Left ventricle myocardium inferior (tissue), 1 donor: ENCODE measurements around the gene PTPRG. TPM values are rescaled to one million over a fixed set of nuclear protein-coding genes. Genes with fewer than 3 reads are reported as not detected.

Experiments
- DNase-seq: peaks from one replicate; pipeline ENCODE4 v3.0.0-alpha.2; 2020
- H3K27ac ChIP-seq: fragments of 200-600 bp; replicated peaks from 2 replicates; pipeline ENCODE4 v1.8.0; 2021
- H3K27me3 ChIP-seq: fragments of 200-600 bp; 2 replicates; pipeline ENCODE4 v1.8.0; 2021; ENCODE audit warnings: low read depth
- H3K36me3 ChIP-seq: fragments of 200-600 bp; 2 replicates; pipeline ENCODE4 v1.8.0; 2021
- H3K4me1 ChIP-seq: fragments of 200-600 bp; 2 replicates; pipeline ENCODE4 v1.8.0; 2021
- H3K4me3 ChIP-seq: fragments of 200-600 bp; 2 replicates; pipeline ENCODE4 v1.8.0; 2021; ENCODE audit warnings: mild to moderate bottlenecking, moderate library complexity
- H3K9me3 ChIP-seq: fragments of 200-600 bp; replicated peaks from 2 replicates; pipeline ENCODE4 v1.8.0; 2021
- intact Hi-C: fragments of 100-400 bp; cut with micrococcal nuclease; formaldehyde crosslinking; loops from one replicate; pipeline ENCODE4 v1.11.0; 2022
- total RNA-seq: library from RNA; stranded (reverse); fragmentation: NEBNext Ultra II Directional; extraction: Animal tissue kit (Norgen Biotek cat#: 25700); gene quantifications from one replicate; pipeline ENCODE4 v1.2.1, GENCODE V29; 2021
- TF ChIP-seq, protein P1 (sequence below): fragments of 200-600 bp; IDR thresholded peaks from 2 replicates; pipeline ENCODE4 v1.8.0; 2021; ENCODE audit warnings: antibody characterized with exemption, mild to moderate bottlenecking, borderline replicate concordance
- donor health status: DM: no; HTN: yes; CAD: no; lungs with severe emphysema.

Gene PTPRG
- total RNA-seq, 1 donor from 2014 or later, result 29.6 TPM

DNA sequence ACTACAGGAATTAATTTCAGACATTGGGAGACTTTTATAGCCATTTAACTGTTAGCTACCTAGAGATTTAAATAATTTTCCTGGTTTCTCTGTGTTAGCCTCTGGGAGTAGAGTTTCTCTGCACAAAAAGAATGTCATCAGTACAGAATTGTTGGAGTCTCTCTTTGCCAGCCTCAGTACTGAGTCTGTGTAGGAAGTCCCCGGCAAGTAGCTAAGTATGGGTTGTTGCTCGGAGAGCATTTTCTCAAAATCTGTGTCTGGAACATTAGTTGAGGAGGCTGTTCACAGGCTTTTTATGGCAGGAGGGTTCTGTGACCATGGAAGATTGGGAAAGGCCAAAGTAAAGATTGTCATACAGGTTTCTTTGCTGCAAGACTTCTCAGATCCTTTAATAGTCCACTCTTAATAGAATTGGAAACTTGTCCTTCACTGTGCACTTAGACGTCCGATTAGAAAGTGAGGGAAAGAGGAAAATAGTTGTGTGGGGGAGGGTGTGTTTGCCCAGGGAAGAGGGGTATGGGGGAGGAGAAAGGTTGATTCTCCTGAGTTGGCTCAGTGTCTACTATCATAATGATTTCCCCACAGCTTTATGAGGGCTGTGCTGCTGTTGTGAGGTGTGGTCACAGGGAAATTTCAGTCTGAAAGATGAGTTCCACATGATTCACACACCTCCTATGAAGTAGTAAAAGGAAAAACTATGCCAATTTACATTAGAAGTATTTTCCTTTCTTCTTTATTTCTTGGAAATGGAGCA is 207.1 kb downstream of the PTPRG start:
- Histone ChIP-seq H3K4me1 (peaks cover 62% of the 10 kb centered on the region), H3K9me3 (no peaks in the 10 kb centered on the region)
- intact Hi-C loops, result no loop called here

DNA sequence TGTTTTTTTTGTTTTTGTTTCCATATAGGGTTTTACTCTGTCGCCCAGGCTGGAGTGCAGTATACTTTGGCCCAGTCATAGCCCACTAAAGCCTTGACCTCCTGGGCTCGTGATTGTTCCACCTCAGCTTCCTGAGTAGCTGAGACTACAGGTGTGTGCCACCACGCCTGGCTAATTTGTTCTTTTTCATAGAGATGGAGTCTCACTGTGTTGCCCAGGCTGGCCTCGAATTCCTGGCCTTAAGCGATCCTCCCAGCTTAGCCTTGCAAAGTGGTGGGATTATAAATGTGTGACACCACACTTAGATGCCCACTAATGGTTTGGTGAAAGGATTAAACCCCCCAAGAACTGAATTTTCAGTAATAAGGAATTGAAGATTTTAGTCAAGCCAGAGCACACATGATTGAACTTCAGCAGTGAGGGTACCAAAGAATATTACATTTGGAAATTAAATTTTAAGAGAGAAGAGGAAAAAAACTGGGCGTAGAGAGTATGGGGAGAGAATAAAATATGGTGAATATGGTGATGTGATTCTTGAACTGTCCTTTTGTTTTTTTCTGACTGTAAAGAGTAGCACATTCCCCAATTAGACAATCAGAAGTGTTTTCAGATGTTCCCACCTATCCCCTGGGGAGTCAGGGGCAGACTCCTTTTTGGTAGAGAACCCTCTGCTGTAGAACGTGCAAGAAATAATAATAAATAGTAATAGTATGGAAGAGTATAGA is 208.1 kb downstream of the PTPRG start:
- Histone ChIP-seq H3K36me3 (no peaks in the 10 kb centered on the region), H3K4me3 (no peak overlapping the region), H3K27ac (no peak overlapping the region), H3K4me1 (peaks cover 68% of the 10 kb centered on the region), H3K27me3 (no peaks in the 10 kb centered on the region), H3K9me3 (no peaks in the 10 kb centered on the region)
- TF ChIP-seq, protein P1, sequence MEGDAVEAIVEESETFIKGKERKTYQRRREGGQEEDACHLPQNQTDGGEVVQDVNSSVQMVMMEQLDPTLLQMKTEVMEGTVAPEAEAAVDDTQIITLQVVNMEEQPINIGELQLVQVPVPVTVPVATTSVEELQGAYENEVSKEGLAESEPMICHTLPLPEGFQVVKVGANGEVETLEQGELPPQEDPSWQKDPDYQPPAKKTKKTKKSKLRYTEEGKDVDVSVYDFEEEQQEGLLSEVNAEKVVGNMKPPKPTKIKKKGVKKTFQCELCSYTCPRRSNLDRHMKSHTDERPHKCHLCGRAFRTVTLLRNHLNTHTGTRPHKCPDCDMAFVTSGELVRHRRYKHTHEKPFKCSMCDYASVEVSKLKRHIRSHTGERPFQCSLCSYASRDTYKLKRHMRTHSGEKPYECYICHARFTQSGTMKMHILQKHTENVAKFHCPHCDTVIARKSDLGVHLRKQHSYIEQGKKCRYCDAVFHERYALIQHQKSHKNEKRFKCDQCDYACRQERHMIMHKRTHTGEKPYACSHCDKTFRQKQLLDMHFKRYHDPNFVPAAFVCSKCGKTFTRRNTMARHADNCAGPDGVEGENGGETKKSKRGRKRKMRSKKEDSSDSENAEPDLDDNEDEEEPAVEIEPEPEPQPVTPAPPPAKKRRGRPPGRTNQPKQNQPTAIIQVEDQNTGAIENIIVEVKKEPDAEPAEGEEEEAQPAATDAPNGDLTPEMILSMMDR, result no peak
- DNase-seq, result no peak
- intact Hi-C loops, result no loop called here

More for the DNA sequence above, 207.1 kb downstream of the PTPRG start:
- TF ChIP-seq, protein P1, result no peak
- Histone ChIP-seq H3K27ac (no peak overlapping the region), H3K4me3 (no peak overlapping the region), H3K36me3 (no peaks in the 10 kb centered on the region), H3K27me3 (no peaks in the 10 kb centered on the region)
- no peak for DNase-seq

DNA sequence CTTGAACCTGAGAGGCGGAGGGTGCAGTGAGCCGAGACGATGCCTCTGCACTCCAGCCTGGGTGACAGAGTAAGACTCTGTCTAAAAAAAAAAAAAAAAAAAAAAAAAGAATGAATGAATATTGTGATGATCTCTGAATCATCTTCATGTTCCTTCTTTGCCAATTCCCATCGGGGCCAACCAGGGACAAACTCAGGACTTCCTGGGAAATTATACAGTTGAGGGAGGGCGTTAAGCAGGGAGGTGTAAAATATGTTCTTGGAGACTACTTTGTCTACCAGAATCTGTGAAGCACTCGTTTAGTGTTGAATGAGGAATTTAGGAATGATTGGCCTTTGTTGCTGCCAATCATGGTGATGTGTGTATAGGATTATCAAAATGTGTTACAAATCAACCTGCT is 210.6 kb downstream of the PTPRG start:
- TF ChIP-seq, protein P1, result no peak
- no peaks in the 10 kb centered on the region for H3K36me3 ChIP-seq
- intact Hi-C loops, result no loop called here
- no peak overlapping the region for H3K4me3 ChIP-seq
- peaks cover 69% of the 10 kb centered on the region for H3K4me1 ChIP-seq
- no peak overlapping the region for H3K27ac ChIP-seq
- no peaks in the 10 kb centered on the region for H3K9me3 ChIP-seq
- no peak for DNase-seq
- H3K27me3 ChIP-seq, result no peaks in the 10 kb centered on the region

DNA sequence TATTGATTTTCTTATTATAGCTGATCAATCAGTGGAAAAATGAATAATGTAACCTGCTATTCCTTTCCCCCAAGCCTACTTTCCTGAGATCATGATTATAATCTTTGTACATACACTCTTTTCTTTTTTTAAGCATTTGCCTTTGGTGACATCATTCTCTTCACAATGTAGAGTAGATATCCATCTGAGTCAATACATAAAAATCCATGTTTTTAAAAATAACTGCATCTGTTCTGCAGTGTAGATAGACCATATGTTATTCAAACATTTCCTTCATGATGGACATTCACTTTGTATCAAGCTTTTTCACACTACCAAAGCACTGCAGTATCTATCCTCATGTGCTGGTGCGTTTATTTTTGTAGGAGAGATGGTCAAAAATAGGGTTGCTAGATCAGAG is 211.1 kb downstream of the PTPRG start:
- Histone ChIP-seq H3K27ac (no peak overlapping the region), H3K4me1 (peaks cover 72% of the 10 kb centered on the region), H3K4me3 (no peak overlapping the region), H3K36me3 (no peaks in the 10 kb centered on the region), H3K9me3 (no peaks in the 10 kb centered on the region), H3K27me3 (no peaks in the 10 kb centered on the region)
- intact Hi-C loops, result no loop called here
- DNase-seq, result no peak
- TF ChIP-seq, protein P1, result no peak

DNA sequence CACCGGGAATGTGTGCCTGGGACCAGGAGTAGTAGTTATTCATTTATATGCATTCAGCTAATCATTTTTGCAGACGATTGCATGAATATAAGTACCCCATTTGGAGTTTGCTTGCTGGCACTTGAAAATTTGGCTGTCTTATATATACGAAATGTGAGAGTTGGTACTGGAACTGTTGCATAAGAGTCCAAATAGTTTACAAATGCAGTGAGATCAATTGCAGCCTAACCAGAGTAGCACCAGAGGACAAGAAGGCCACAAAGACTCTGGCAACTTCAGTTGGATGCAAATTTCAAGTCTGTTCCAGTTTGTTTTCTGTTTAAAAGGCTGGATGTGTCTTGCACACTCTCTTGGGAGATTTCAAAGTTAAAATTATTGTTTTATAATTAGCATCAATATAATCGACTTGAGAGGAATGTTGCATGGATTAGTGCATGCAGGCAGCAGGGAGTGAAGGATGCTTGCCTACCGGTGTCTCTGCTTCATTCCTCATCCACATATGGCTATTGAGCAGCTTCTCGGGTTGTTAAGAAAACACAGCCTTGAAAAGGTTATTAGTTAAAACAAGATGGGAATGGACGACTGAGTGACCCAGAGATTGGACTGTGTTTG is 213.0 kb downstream of the PTPRG start:
- Histone ChIP-seq H3K4me1 (peaks cover 74% of the 10 kb centered on the region), H3K27me3 (no peaks in the 10 kb centered on the region), H3K9me3 (no peaks in the 10 kb centered on the region), H3K27ac (no peak overlapping the region), H3K36me3 (no peaks in the 10 kb centered on the region), H3K4me3 (no peak overlapping the region)
- TF ChIP-seq, protein P1, result no peak
- intact Hi-C loops, result no loop called here
- no peak for DNase-seq
